Measurements from ENCODE around the gene USP2.
"Not testable (repeated sequence)": the region's sequence is repeated elsewhere in the genome, so short reads cannot be mapped to it uniquely, and the experiment has no call there.

DNA sequence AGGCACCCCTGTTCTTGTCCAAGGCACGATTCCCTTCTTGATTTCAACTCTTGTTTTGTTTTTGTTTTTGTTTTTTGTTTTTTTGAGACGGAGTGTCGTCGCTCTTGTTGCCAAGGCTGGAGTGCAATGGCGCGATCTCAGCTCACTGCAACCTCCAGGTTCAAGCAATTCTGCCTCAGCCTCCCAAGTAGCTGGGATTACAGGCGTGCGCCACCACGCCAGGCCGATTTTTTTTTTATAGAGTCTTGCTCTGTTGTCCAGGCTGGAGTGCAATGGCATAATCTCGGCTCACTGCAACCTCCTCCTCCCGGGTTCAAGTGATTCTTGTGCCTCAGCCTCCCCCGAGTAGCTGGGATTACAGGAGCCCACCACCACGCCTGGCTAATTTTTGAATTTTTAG, 1.0 kb upstream of the USP2 start:
- TF ChIP-seq ARNTL (CRISPR knock-in tag; IDR thresholded peaks at IDR 0.05; ENCODE audit: borderline replicate concordance, low read depth); RARB (CRISPR knock-in tag; IDR thresholded peaks at IDR 0.05); ZNF565 (CRISPR knock-in tag; conservative IDR thresholded peaks at IDR 0.05; ENCODE audit: low read depth); ZFP3 (CRISPR knock-in tag; IDR thresholded peaks at IDR 0.05); OSR1 (CRISPR knock-in tag; IDR thresholded peaks at IDR 0.05); CSDC2 (CRISPR knock-in tag; IDR thresholded peaks at IDR 0.05): not testable (repeated sequence)
- TF ChIP-seq, protein P1, sequence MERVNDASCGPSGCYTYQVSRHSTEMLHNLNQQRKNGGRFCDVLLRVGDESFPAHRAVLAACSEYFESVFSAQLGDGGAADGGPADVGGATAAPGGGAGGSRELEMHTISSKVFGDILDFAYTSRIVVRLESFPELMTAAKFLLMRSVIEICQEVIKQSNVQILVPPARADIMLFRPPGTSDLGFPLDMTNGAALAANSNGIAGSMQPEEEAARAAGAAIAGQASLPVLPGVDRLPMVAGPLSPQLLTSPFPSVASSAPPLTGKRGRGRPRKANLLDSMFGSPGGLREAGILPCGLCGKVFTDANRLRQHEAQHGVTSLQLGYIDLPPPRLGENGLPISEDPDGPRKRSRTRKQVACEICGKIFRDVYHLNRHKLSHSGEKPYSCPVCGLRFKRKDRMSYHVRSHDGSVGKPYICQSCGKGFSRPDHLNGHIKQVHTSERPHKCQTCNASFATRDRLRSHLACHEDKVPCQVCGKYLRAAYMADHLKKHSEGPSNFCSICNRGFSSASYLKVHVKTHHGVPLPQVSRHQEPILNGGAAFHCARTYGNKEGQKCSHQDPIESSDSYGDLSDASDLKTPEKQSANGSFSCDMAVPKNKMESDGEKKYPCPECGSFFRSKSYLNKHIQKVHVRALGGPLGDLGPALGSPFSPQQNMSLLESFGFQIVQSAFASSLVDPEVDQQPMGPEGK (CRISPR knock-in tag; IDR thresholded peaks at IDR 0.05; ENCODE audit: borderline replicate concordance), result not testable (repeated sequence)
- TF ChIP-seq, protein P2, sequence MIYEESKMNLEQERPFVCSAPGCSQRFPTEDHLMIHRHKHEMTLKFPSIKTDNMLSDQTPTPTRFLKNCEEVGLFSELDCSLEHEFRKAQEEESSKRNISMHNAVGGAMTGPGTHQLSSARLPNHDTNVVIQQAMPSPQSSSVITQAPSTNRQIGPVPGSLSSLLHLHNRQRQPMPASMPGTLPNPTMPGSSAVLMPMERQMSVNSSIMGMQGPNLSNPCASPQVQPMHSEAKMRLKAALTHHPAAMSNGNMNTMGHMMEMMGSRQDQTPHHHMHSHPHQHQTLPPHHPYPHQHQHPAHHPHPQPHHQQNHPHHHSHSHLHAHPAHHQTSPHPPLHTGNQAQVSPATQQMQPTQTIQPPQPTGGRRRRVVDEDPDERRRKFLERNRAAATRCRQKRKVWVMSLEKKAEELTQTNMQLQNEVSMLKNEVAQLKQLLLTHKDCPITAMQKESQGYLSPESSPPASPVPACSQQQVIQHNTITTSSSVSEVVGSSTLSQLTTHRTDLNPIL (CRISPR knock-in tag; IDR thresholded peaks at IDR 0.05; ENCODE audit: low read depth), result not testable (repeated sequence)

Measured in SK-N-SH treated with all-trans-retinoic acid at 6 μM for 48 hours (cell line).